Psoas muscle (tissue), 8 donors: Measurements from ENCODE around the gene CBX3. TPM values are rescaled to one million over a fixed set of nuclear protein-coding genes. Genes with fewer than 3 reads are reported as not detected.
"Not testable (repeated sequence)": the region's sequence is repeated elsewhere in the genome, so short reads cannot be mapped to it uniquely, and the experiment has no call there.

Source experiments
- ATAC-seq, 4 donors: fragments of 200-7000 bp; cut with Tn5 transposase; one replicate each; pipeline ENCODE4 v1.9.1; 2020; ENCODE audit warnings: moderate library complexity in 3 of 4, mild to moderate bottlenecking in 2 of 4
- DNase-seq, 2 donors: peaks; one replicate each; pipeline ENCODE4 v3.0.0-alpha.2; 2020
- H3K27ac ChIP-seq: fragments of 200-600 bp; one replicate; pipeline ENCODE4 v1.8.0; 2022
- H3K27me3 ChIP-seq, 3 donors: fragments of 200-600 bp in 1 of 3; one replicate each; pipeline versions ENCODE4 v1.6.1 to v1.8.0; 2013 to 2022; ENCODE audit warnings: low read length in 2 of 3, mild to moderate bottlenecking in 2 of 3, moderate library complexity in 1 of 3; ENCODE audit not compliant: insufficient read depth in 3 of 3
- H3K36me3 ChIP-seq, 2 donors: fragments of 200-600 bp in 1 of 2; one replicate each; pipeline versions ENCODE4 v1.6.1 to v1.8.0; 2013 to 2022; ENCODE audit warnings: low read depth in 1 of 2, mild to moderate bottlenecking in 1 of 2, moderate library complexity in 1 of 2; ENCODE audit not compliant: insufficient read depth in 1 of 2
- H3K4me1 ChIP-seq: fragments of 200-600 bp; one replicate; pipeline ENCODE4 v1.8.0; 2022
- H3K4me3 ChIP-seq: fragments of 200-600 bp; one replicate; pipeline ENCODE4 v1.8.0; 2022; ENCODE audit warnings: mild to moderate bottlenecking
- H3K9me3 ChIP-seq: fragments of 200-600 bp; one replicate; pipeline ENCODE4 v1.8.0; 2022
- CTCF ChIP-seq: fragments of 200-600 bp; IDR thresholded peaks from one replicate; pipeline ENCODE4 v1.8.0; 2022; ENCODE audit warnings: antibody characterized with exemption
- WGBS, 3 donors: extraction: QIAGEN DNeasy Blood & Tissue Kit; methylation state at CpG; one replicate each; pipeline versions ENCODE4 v1.1.6 to v1.1.7; 2013; 5-methylcytosine and 5-hydroxymethylcytosine counted together
- intact Hi-C, 2 donors: fragments of 100-400 bp; cut with DNase I; formaldehyde crosslinking; loops; one replicate each; pipeline versions ENCODE4 v1.11.0 to v1.14.2; 2022
- long read RNA-seq, 2 donors: library from polyadenylated mRNA; unstranded; transcript quantifications; one replicate each; pipeline ENCODE4 v2.0.0, GENCODE V29; 2021
- polyA plus RNA-seq, 3 donors: library from polyadenylated mRNA; stranded (reverse); fragments of 200-250 nt; gene quantifications; one replicate each; pipeline ENCODE4 v1.2.3, GENCODE V29; 2013
- total RNA-seq, 4 donors: library from RNA; stranded (reverse); fragmentation: NEBNext Ultra II Directional in 2 of 4; extraction: Animal tissue kit (Norgen Biotek cat#: 25700) in 2 of 4; gene quantifications; one replicate each; pipeline versions ENCODE4 v1.2.1 to v1.2.4, GENCODE V29; 2021 to 2023
- donor health status: healthy with polysubstance abuse.
- donor health status: DM: no; HTN: no; CAD: no; lungs with moderate emphysema.
- donor health status: Bipolar disorder and iron deficiency.
- donor health status: healthy.
- donor health status: DM: yes; HTN: yes; CAD: no.
- donor health status: DM: no; HTN: no; CAD: no.
- donor health status: DM: no; HTN: no; CAD: no.
- donor health status: DM: yes; HTN: yes; CAD: no.

CBX3 gene
- total RNA-seq (10 to 100 TPM; 45.3 to 84.9 (median 66.7) TPM), polyA plus RNA-seq (10 to 100 TPM; 71.6 to 97.0 (median 83.9) TPM)
- long read RNA-seq, donor 1, transcript CBX3-202 (6 exons, 1,857 nt), result major isoform, 73 of 91 reads
- long read RNA-seq, donor 1, partial matches to known transcripts, result 9 of 91 reads
- long read RNA-seq, donor 1, other reads (novel, unspliced or antisense), result 5 of 91 reads
- long read RNA-seq, donor 2, transcript CBX3-202 (6 exons, 1,857 nt), result major isoform, 135 of 164 reads
- long read RNA-seq, donor 2, transcript CBX3-203 (6 exons, 1,717 nt), result minor isoform, 7 of 164 reads
- long read RNA-seq, donor 2, partial matches to known transcripts, result 9 of 164 reads
- long read RNA-seq, donor 2, other reads (novel, unspliced or antisense), result 9 of 164 reads

- H3K4me3 ChIP-seq, result peak within 1 kb of the TSS; percentile 90
- peaks cover 3 to 39% of the 10 kb centered on the region in 2 donors for H3K36me3 ChIP-seq
- H3K27ac ChIP-seq, result peak within 1 kb of the TSS; percentile 97
- intact Hi-C loops, result loop anchor here (5.0 to 10.0 kb wide), 4 partner anchors 166 to 963 kb away; partner anchors contain the start of genes HOXA7 (in 1 of the 2) and HOXA9 (in 1 of the 2)
- no peaks in the 10 kb centered on the region for H3K9me3 ChIP-seq
- ATAC-seq (peak; percentile 70 to 76 (median 74)), DNase-seq (peak; percentile 91 to 96)
- peaks cover 30% of the 10 kb centered on the region for H3K4me1 ChIP-seq
- WGBS, 3 donors, result 1 to 11% (median 8%) methylated on average over 34 to 84 of the region's 86 CpGs
- TF ChIP-seq CTCF, result no peak
- no peaks in the 10 kb centered on the region for H3K27me3 ChIP-seq
Measured at GRCh38 chr7:26201247-26202018, at the start of gene CBX3. CBX3 (plus strand) TSS chr7:26201745; CDS start chr7:26202999, 1,254 bp downstream.

- Histone ChIP-seq H3K4me3 (peak within 1 kb of the TSS; percentile 66), H3K9me3 (no peaks in the 10 kb centered on the region), H3K27me3 (peaks cover 0 to 50% (median 17%) of the 10 kb centered on the region in 3 donors), H3K36me3 (no peaks in the 10 kb centered on the region), H3K4me1 (no peaks in the 10 kb centered on the region), H3K27ac (no peak within 1 kb of the TSS)
- intact Hi-C loops, result no loop called here
- WGBS, 3 donors, result 1% methylated on average over 60 to 95 of the region's 95 CpGs
- ATAC-seq (peak; percentile 61 to 82 (median 77)), DNase-seq (peak; percentile 68 to 77)
- peak; percentile 21 for TF ChIP-seq CTCF
Measured at GRCh38 chr7:26151953-26152781, 49.4 kb upstream of the CBX3 start, which contains the start of gene NFE2L3. NFE2L3 (plus strand) TSS chr7:26152198; CDS start chr7:26152499, 301 bp downstream.

GRCh38 chr7:26152782-26153240, 48.7 kb upstream of the CBX3 start:
- H3K4me1 ChIP-seq, intact Hi-C loops, H3K9me3 ChIP-seq, DNase-seq, H3K36me3 ChIP-seq, H3K27ac ChIP-seq: not testable (repeated sequence)
- Histone ChIP-seq H3K4me3 (peak overlapping the region; percentile 66), H3K27me3 (peaks cover 0 to 50% (median 17%) of the 10 kb centered on the region in 3 donors)
- ATAC-seq, result peak in 2 of 4 donors; percentile 22 to 24
- 4 to 7% (median 5%) methylated on average over 30 to 49 of the region's 54 CpGs for WGBS, 3 donors

GRCh38 chr7:26153241-26153822, 48.2 kb upstream of the CBX3 start:
- H3K36me3 ChIP-seq, result no peaks in the 10 kb centered on the region
- TF ChIP-seq CTCF, result no peak
- no peaks in the 10 kb centered on the region for H3K4me1 ChIP-seq
- H3K4me3 ChIP-seq, result peak overlapping the region; percentile 66
- intact Hi-C loops, result no loop called here
- H3K9me3 ChIP-seq, result no peaks in the 10 kb centered on the region
- DNase-seq, result no peak
- ATAC-seq, result no peak
- 24 to 47% (median 37%) methylated on average over 18 of the region's 18 CpGs for WGBS, 3 donors
- peaks cover 0 to 50% (median 17%) of the 10 kb centered on the region in 3 donors for H3K27me3 ChIP-seq
- no peak overlapping the region for H3K27ac ChIP-seq
